Psoas muscle (tissue), 8 donors: ENCODE data around the gene C1orf210. TPM values are rescaled to one million over a fixed set of nuclear protein-coding genes. Genes with fewer than 3 reads are reported as not detected.

Experiments used
- ATAC-seq, 4 donors: fragments of 200-7000 bp; cut with Tn5 transposase; one replicate each; pipeline ENCODE4 v1.9.1; 2020; ENCODE audit warnings: moderate library complexity in 3 of 4, mild to moderate bottlenecking in 2 of 4
- DNase-seq, 2 donors: peaks; one replicate each; pipeline ENCODE4 v3.0.0-alpha.2; 2020
- H3K27ac ChIP-seq: fragments of 200-600 bp; one replicate; pipeline ENCODE4 v1.8.0; 2022
- H3K27me3 ChIP-seq, 3 donors: fragments of 200-600 bp in 1 of 3; one replicate each; pipeline versions ENCODE4 v1.6.1 to v1.8.0; 2013 to 2022; ENCODE audit warnings: low read length in 2 of 3, mild to moderate bottlenecking in 2 of 3, moderate library complexity in 1 of 3; ENCODE audit not compliant: insufficient read depth in 3 of 3
- H3K36me3 ChIP-seq, 2 donors: fragments of 200-600 bp in 1 of 2; one replicate each; pipeline versions ENCODE4 v1.6.1 to v1.8.0; 2013 to 2022; ENCODE audit warnings: low read depth in 1 of 2, mild to moderate bottlenecking in 1 of 2, moderate library complexity in 1 of 2; ENCODE audit not compliant: insufficient read depth in 1 of 2
- H3K4me1 ChIP-seq: fragments of 200-600 bp; one replicate; pipeline ENCODE4 v1.8.0; 2022
- H3K4me3 ChIP-seq: fragments of 200-600 bp; one replicate; pipeline ENCODE4 v1.8.0; 2022; ENCODE audit warnings: mild to moderate bottlenecking
- H3K9me3 ChIP-seq: fragments of 200-600 bp; one replicate; pipeline ENCODE4 v1.8.0; 2022
- CTCF ChIP-seq: fragments of 200-600 bp; IDR thresholded peaks from one replicate; pipeline ENCODE4 v1.8.0; 2022; ENCODE audit warnings: antibody characterized with exemption
- WGBS, 3 donors: extraction: QIAGEN DNeasy Blood & Tissue Kit; methylation state at CpG; one replicate each; pipeline versions ENCODE4 v1.1.6 to v1.1.7; 2013; 5-methylcytosine and 5-hydroxymethylcytosine counted together
- intact Hi-C, 2 donors: fragments of 100-400 bp; cut with DNase I; formaldehyde crosslinking; loops; one replicate each; pipeline versions ENCODE4 v1.11.0 to v1.14.2; 2022
- polyA plus RNA-seq, 3 donors: library from polyadenylated mRNA; stranded (reverse); fragments of 200-250 nt; gene quantifications; one replicate each; pipeline ENCODE4 v1.2.3, GENCODE V29; 2013
- total RNA-seq, 4 donors: library from RNA; stranded (reverse); fragmentation: NEBNext Ultra II Directional in 2 of 4; extraction: Animal tissue kit (Norgen Biotek cat#: 25700) in 2 of 4; gene quantifications; one replicate each; pipeline versions ENCODE4 v1.2.1 to v1.2.4, GENCODE V29; 2021 to 2023
- donor health status: healthy with polysubstance abuse.
- donor health status: DM: no; HTN: no; CAD: no; lungs with moderate emphysema.
- donor health status: Bipolar disorder and iron deficiency.
- donor health status: healthy.
- donor health status: DM: yes; HTN: yes; CAD: no.
- donor health status: DM: no; HTN: no; CAD: no.
- donor health status: DM: no; HTN: no; CAD: no.
- donor health status: DM: yes; HTN: yes; CAD: no.

Gene C1orf210
- total and polyA plus RNA-seq, 7 donors = 0.12 TPM; not detected in 6

GRCh38 chr1:43255438-43256210 is 29.8 kb downstream of the C1orf210 start:
- ATAC-seq (no peak), DNase-seq (no peak)
- H3K36me3 ChIP-seq = no peaks in the 10 kb centered on the region
- intact Hi-C loops = no loop called here
- peaks cover 0 to under 1% (median 0%) of the 10 kb centered on the region in 3 donors for H3K27me3 ChIP-seq
- H3K4me1 ChIP-seq = no peaks in the 10 kb centered on the region
- TF ChIP-seq CTCF = no peak
- WGBS, 3 donors = 64 to 71% (median 66%) methylated on average over 10 of the region's 10 CpGs
- H3K27ac ChIP-seq = no peak overlapping the region
- no peaks in the 10 kb centered on the region for H3K9me3 ChIP-seq
- H3K4me3 ChIP-seq = no peak overlapping the region

- Histone ChIP-seq H3K36me3 (no peaks in the 10 kb centered on the region), H3K27ac (no peak overlapping the region), H3K4me1 (no peaks in the 10 kb centered on the region), H3K27me3 (peaks cover 0 to 6% (median 0%) of the 10 kb centered on the region in 3 donors), H3K9me3 (no peaks in the 10 kb centered on the region), H3K4me3 (no peak overlapping the region)
- no peak for TF ChIP-seq CTCF
- ATAC-seq (no peak), DNase-seq (no peak)
- intact Hi-C loops = no loop called here
- 75 to 87% (median 81%) methylated on average over 8 of the region's 8 CpGs for WGBS, 3 donors
Measured at GRCh38 chr1:43253876-43254275, 31.5 kb downstream of the C1orf210 start.

- intact Hi-C loops = no loop called here
- no peak for ATAC-seq
Measured at GRCh38 chr1:43253173-43253572, 32.2 kb downstream of the C1orf210 start.

GRCh38 chr1:43252225-43252624 is 33.2 kb downstream of the C1orf210 start:
- 77 to 87% (median 83%) methylated on average over 1 of the region's 1 CpG for WGBS, 3 donors
- Histone ChIP-seq H3K36me3 (no peaks in the 10 kb centered on the region), H3K27ac (no peak overlapping the region), H3K9me3 (no peaks in the 10 kb centered on the region), H3K4me3 (no peak overlapping the region), H3K4me1 (no peaks in the 10 kb centered on the region), H3K27me3 (peaks cover 0 to 6% (median 0%) of the 10 kb centered on the region in 3 donors)
- TF ChIP-seq CTCF = no peak
- ATAC-seq (no peak), DNase-seq (no peak)
- intact Hi-C loops = no loop called here

More at GRCh38 chr1:43253173-43253572, 32.2 kb downstream of the C1orf210 start:
- H3K9me3 ChIP-seq = no peaks in the 10 kb centered on the region
- H3K27me3 ChIP-seq = peaks cover 0 to 6% (median 0%) of the 10 kb centered on the region in 3 donors
- no peak for DNase-seq
- no peaks in the 10 kb centered on the region for H3K36me3 ChIP-seq
- no peak overlapping the region for H3K27ac ChIP-seq
- WGBS, 3 donors = 81 to 94% (median 92%) methylated on average over 4 of the region's 4 CpGs
- no peak overlapping the region for H3K4me3 ChIP-seq
- no peak for TF ChIP-seq CTCF
- H3K4me1 ChIP-seq = no peaks in the 10 kb centered on the region
